ENCODE measurements around the gene KCNC3. TPM values are rescaled to one million over a fixed set of nuclear protein-coding genes. Genes with fewer than 3 reads are reported as not detected.

The KCNC3 gene
- total RNA-seq, 1 donor from 2014 or later, result 0.46 TPM

- Histone ChIP-seq H3K4me3 (ENCODE audit: low read depth, low read length) (no peak overlapping the region), H3K27me3 (ENCODE audit: control insufficient read depth, insufficient read depth, low read length) (peaks cover 64% of the 10 kb centered on the region), H3K36me3 (ENCODE audit: control insufficient read depth, insufficient read depth, low read length) (no peaks in the 10 kb centered on the region)
- TF ChIP-seq CTCF (IDR thresholded peaks at IDR 0.05; ENCODE audit: insufficient read depth, low read length, poor library complexity, severe bottlenecking), result no peak
- DNase-seq (ENCODE audit: low read depth), result no peak
Observed at GRCh38 chr19:50311723-50312635, 17.2 kb downstream of the KCNC3 start.

GRCh38 chr19:50310759-50311465 lies 18.3 kb downstream of the KCNC3 start:
- peaks cover 56% of the 10 kb centered on the region for H3K27me3 ChIP-seq (ENCODE audit: control insufficient read depth, insufficient read depth, low read length)
- no peak for DNase-seq (ENCODE audit: low read depth)
- no peak for TF ChIP-seq CTCF (IDR thresholded peaks at IDR 0.05; ENCODE audit: insufficient read depth, low read length, poor library complexity, severe bottlenecking)

GRCh38 chr19:50309396-50310125 lies 19.6 kb downstream of the KCNC3 start:
- Histone ChIP-seq H3K27me3 (ENCODE audit: control insufficient read depth, insufficient read depth, low read length) (peaks cover 44% of the 10 kb centered on the region), H3K4me3 (ENCODE audit: low read depth, low read length) (no peak overlapping the region), H3K36me3 (ENCODE audit: control insufficient read depth, insufficient read depth, low read length) (no peaks in the 10 kb centered on the region)
- TF ChIP-seq CTCF (IDR thresholded peaks at IDR 0.05; ENCODE audit: insufficient read depth, low read length, poor library complexity, severe bottlenecking), result no peak
- DNase-seq (ENCODE audit: low read depth), result no peak

More at GRCh38 chr19:50310759-50311465, 18.3 kb downstream of the KCNC3 start:
- H3K4me3 ChIP-seq (ENCODE audit: low read depth, low read length), result no peak overlapping the region
- no peaks in the 10 kb centered on the region for H3K36me3 ChIP-seq (ENCODE audit: control insufficient read depth, insufficient read depth, low read length)

GRCh38 chr19:50308991-50309390 lies 20.2 kb downstream of the KCNC3 start:
- no peak for TF ChIP-seq CTCF (IDR thresholded peaks at IDR 0.05; ENCODE audit: insufficient read depth, low read length, poor library complexity, severe bottlenecking)
- no peak for DNase-seq (ENCODE audit: low read depth)
- peaks cover 39% of the 10 kb centered on the region for H3K27me3 ChIP-seq (ENCODE audit: control insufficient read depth, insufficient read depth, low read length)
- no peaks in the 10 kb centered on the region for H3K36me3 ChIP-seq (ENCODE audit: control insufficient read depth, insufficient read depth, low read length)
- no peak overlapping the region for H3K4me3 ChIP-seq (ENCODE audit: low read depth, low read length)

- no peaks in the 10 kb centered on the region for H3K36me3 ChIP-seq (ENCODE audit: control insufficient read depth, insufficient read depth, low read length)
- no peak for TF ChIP-seq CTCF (IDR thresholded peaks at IDR 0.05; ENCODE audit: insufficient read depth, low read length, poor library complexity, severe bottlenecking)
- no peaks in the 10 kb centered on the region for H3K27me3 ChIP-seq (ENCODE audit: control insufficient read depth, insufficient read depth, low read length)
- no peak overlapping the region for H3K4me3 ChIP-seq (ENCODE audit: low read depth, low read length)
- DNase-seq (ENCODE audit: low read depth), result no peak
Observed at GRCh38 chr19:50303558-50303957, 25.6 kb downstream of the KCNC3 start.

Measured in kidney epithelial cell (primary cell).